Activated naive CD4-positive, alpha-beta T cell treated with anti-CD3 and anti-CD28 coated beads, Interleukin-2, amount 10 ng/mL, durations not matched to agents 7 days and 5 days (primary cell): ENCODE results near the gene MRPS26.

ENCODE experiments used
- CTCF ChIA-PET: fragments of 350-600 bp; sonication (Branson Sonifier 250); formaldehyde crosslinking; loops from one replicate; lab custom pipeline; 2021; ENCODE audit warnings: antibody characterized with exemption; lab: Charles Lee
- DNase-seq: peaks from one replicate; pipeline ENCODE4 v3.0.0-alpha.2; 2020
- H3K27ac Mint-ChIP-seq: one replicate; pipeline ENCODE4 v1.8.0; 2021; ENCODE audit warnings: mild to moderate bottlenecking, moderate library complexity, mixed read lengths
- H3K27me3 Mint-ChIP-seq: one replicate; pipeline ENCODE4 v1.8.0; 2021; ENCODE audit warnings: mild to moderate bottlenecking, mixed read lengths
- H3K36me3 Mint-ChIP-seq: one replicate; pipeline ENCODE4 v1.8.0; 2021; ENCODE audit warnings: mixed read lengths
- H3K4me1 Mint-ChIP-seq: one replicate; pipeline ENCODE4 v1.8.0; 2021; ENCODE audit warnings: mixed read lengths
- H3K4me3 Mint-ChIP-seq: one replicate; pipeline ENCODE4 v1.8.0; 2021; ENCODE audit warnings: mild to moderate bottlenecking, moderate library complexity, mixed read lengths
- H3K9me3 Mint-ChIP-seq: one replicate; pipeline ENCODE4 v1.8.0; 2021; ENCODE audit warnings: mixed read lengths

Gene MRPS26

GRCh38 chr20:3090565-3090964 lies 44.7 kb downstream of the MRPS26 start:
- Mint-ChIP-seq H3K27ac (no peak overlapping the region), H3K36me3 (no peaks in the 10 kb centered on the region), H3K4me3 (no peak overlapping the region), H3K27me3 (peaks cover 75% of the 10 kb centered on the region), H3K9me3 (no peaks in the 10 kb centered on the region), H3K4me1 (peaks cover 35% of the 10 kb centered on the region)
- no peak for DNase-seq
- CTCF ChIA-PET = no interaction called here

GRCh38 chr20:3092611-3093379 lies 46.9 kb downstream of the MRPS26 start:
- Mint-ChIP-seq H3K27ac (peak overlapping the region; percentile 83), H3K4me3 (peak overlapping the region; percentile 79), H3K4me1 (peaks cover 35% of the 10 kb centered on the region), H3K36me3 (no peaks in the 10 kb centered on the region), H3K9me3 (no peaks in the 10 kb centered on the region), H3K27me3 (peaks cover 82% of the 10 kb centered on the region)
- CTCF ChIA-PET = no interaction called here
- peak; percentile 53 for DNase-seq

GRCh38 chr20:3093861-3094361 lies 48.1 kb downstream of the MRPS26 start:
- Mint-ChIP-seq H3K4me1 (peaks cover 35% of the 10 kb centered on the region), H3K4me3 (no peak overlapping the region), H3K36me3 (no peaks in the 10 kb centered on the region), H3K9me3 (no peaks in the 10 kb centered on the region), H3K27ac (no peak overlapping the region), H3K27me3 (peaks cover 80% of the 10 kb centered on the region)
- CTCF ChIA-PET = no interaction called here
- DNase-seq = no peak

DNA sequence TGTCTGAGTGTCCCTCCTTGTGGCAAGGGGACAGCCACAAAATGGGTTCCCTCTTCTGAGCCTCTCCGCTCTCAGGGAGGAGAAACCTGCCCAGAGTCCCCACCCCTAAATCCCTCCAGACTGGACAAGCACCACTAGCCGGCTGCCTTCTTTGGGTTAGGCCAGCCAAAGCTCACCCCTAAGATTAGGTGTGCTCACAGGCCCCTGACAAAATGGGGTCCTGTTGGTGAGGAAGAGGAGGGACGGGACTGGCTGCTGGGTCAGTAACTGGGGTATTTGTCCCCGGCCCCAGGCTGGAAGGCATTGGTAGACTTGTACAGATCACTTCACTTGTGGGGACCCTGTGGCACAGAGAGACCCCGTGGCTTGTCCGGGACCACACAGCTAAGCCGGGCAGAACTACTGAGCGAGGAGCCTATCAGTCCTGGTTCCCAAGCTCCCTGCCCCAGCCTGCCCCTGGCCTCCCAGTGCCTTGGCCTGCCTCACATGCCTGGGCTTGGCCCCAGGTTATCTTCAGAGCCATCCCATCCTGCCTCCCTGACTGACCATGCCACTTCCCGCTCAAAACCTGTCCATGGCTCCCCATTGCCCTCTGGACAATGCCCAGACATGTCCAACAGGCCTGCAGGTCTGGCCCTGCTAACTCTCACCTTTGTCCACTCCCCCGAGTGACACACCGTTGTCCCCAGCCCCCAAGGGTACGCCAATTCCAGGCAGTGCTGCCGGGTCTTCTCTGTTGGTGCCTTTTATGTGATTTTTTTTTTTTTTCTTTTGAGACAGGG lies 49.2 kb downstream of the MRPS26 start:
- CTCF ChIA-PET = interaction anchor here (0.7 to 1.3 kb wide), 2 partner anchors 34 to 41 kb away, joined by 3 read pairs; no protein-coding TSS in a partner anchor
- no peaks in the 10 kb centered on the region for H3K9me3 Mint-ChIP-seq
- no peak overlapping the region for H3K4me3 Mint-ChIP-seq
- no peak overlapping the region for H3K27ac Mint-ChIP-seq
- peaks cover 79% of the 10 kb centered on the region for H3K27me3 Mint-ChIP-seq
- peaks cover 32% of the 10 kb centered on the region for H3K4me1 Mint-ChIP-seq
- H3K36me3 Mint-ChIP-seq = no peaks in the 10 kb centered on the region
- DNase-seq = no peak
